Fibroblast of lung (primary cell): ENCODE data around the gene CETN2. TPM values are rescaled to one million over a fixed set of nuclear protein-coding genes. Genes with fewer than 3 reads are reported as not detected.
A peak's percentile ranks its signal among the peaks of the same experiment; 100 is the strongest.

ENCODE experiments used
- DNase-seq, 2 donors: peaks; one replicate each; pipeline versions ENCODE4 v3.0.0 to v3.0.0-alpha.2; 2010; ENCODE audit warnings: low read depth in 2 of 2
- H2AFZ ChIP-seq: 2 replicates; pipeline ENCODE4 v1.5.1; 2012; ENCODE audit warnings: low read length, control low read depth, inconsistent platforms
- H3K27ac ChIP-seq: 2 replicates; pipeline ENCODE4 v1.5.1; 2011; ENCODE audit warnings: low read length, control low read depth; ENCODE audit not compliant: insufficient read depth
- H3K27me3 ChIP-seq: 2 replicates; pipeline ENCODE4 v1.5.1; 2011; ENCODE audit warnings: mild to moderate bottlenecking, low read length; ENCODE audit not compliant: control insufficient read depth, insufficient read depth
- H3K36me3 ChIP-seq: 2 replicates; pipeline ENCODE4 v1.5.1; 2011; ENCODE audit warnings: low read length; ENCODE audit not compliant: control insufficient read depth, insufficient read depth
- H3K4me1 ChIP-seq: 2 replicates; pipeline ENCODE4 v1.5.1; 2011; ENCODE audit warnings: low read length; ENCODE audit not compliant: control insufficient read depth, insufficient read depth; ENCODE audit errors: extremely low read depth
- H3K4me2 ChIP-seq: 2 replicates; pipeline ENCODE4 v1.5.1; 2011; ENCODE audit warnings: low read length, control low read depth; ENCODE audit not compliant: insufficient read depth; ENCODE audit errors: extremely low read depth
- H3K4me3 ChIP-seq, 4 experiments: fragments of 200-600 bp in 1 of 4; sonication (generic) in 1 of 4; replicated peaks in 1 of 4; 2 replicates each; pipeline ENCODE4 v1.5.1; 2011 to 2016; ENCODE audit warnings: low read length in 4 of 4, low read depth in 3 of 4, mild to moderate bottlenecking in 3 of 4, control low read depth in 2 of 4, inconsistent platforms in 1 of 4, mixed read lengths in 1 of 4; ENCODE audit not compliant: insufficient read depth in 1 of 4; ENCODE audit errors: control extremely low read depth in 1 of 4
- H3K79me2 ChIP-seq: 2 replicates; pipeline ENCODE4 v1.5.1; 2012; ENCODE audit warnings: mild to moderate bottlenecking, low read length, inconsistent platforms; ENCODE audit not compliant: control insufficient read depth, insufficient read depth
- H3K9ac ChIP-seq: 2 replicates; pipeline ENCODE4 v1.5.1; 2011; ENCODE audit warnings: mild to moderate bottlenecking, low read length, control low read depth; ENCODE audit not compliant: insufficient read depth
- H3K9me3 ChIP-seq: 2 replicates; pipeline ENCODE4 v1.5.1; 2012; ENCODE audit warnings: low read depth, low read length; ENCODE audit not compliant: control insufficient read depth, insufficient read depth
- H4K20me1 ChIP-seq: 2 replicates; pipeline ENCODE4 v1.5.1; 2011; ENCODE audit warnings: low read length; ENCODE audit not compliant: control insufficient read depth, insufficient read depth; ENCODE audit errors: extremely low read depth
- EZH2 ChIP-seq: IDR thresholded peaks from 2 replicates; pipeline ENCODE4 v1.5.1; 2012; ENCODE audit warnings: low read length, control low read depth, mild to moderate bottlenecking; ENCODE audit errors: missing control alignments
- polyA plus RNA-seq, 2 donors: library from polyadenylated mRNA; depleted of rRNA in 1 of 2; stranded (reverse) in 1 of 2; unstranded in 1 of 2; fragments of >200 nt; gene quantifications; 2 replicates each; pipeline ENCODE4 v1.2.1, GENCODE V29; 2011 to 2012; ENCODE audit warnings: missing spikeins in 1 of 2
- total RNA-seq: library from RNA; depleted of rRNA; stranded (reverse); fragments of >200 nt; gene quantifications from 2 replicates; pipeline ENCODE4 v1.2.1, GENCODE V29; 2014
- TF ChIP-seq, protein P1 (sequence below), 2 donors: IDR thresholded peaks in 1 of 2; conservative IDR thresholded peaks in 1 of 2; 1 replicate in 1 of 2; 2 replicates in 1 of 2; pipeline ENCODE4 v1.5.1; 2011 to 2012; ENCODE audit warnings: low read length in 2 of 2, control low read depth in 1 of 2, inconsistent platforms in 1 of 2, low read depth in 1 of 2, mild to moderate bottlenecking in 1 of 2

Gene CETN2
- total and polyA plus RNA-seq, 2 donors (not counting 1 experiment from before 2014, with no cell fraction given) = 40.8 to 79.7 TPM

DNA sequence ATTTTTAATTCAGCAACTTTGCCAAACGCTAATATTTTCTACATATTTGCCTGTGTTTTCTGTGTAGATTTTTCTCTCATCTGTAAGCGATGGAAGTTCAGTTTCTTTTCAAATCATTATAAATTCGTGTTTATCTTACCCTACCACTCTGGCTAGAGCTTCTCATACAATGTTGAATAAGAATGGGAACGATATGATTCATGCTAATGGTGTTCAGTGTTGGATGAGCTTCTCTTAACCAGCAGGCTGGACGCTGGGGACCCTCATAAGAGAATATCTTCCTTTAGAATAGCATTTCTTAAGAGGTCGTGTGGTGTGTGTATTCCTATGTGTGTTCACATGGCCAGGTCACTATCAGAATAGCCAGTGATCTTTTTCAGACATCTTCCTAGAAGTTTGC lies 31.3 kb upstream of the CETN2 start:
- Histone ChIP-seq H3K4me2 (no peak overlapping the region), H3K4me3 (no peak overlapping the region), H3K27me3 (no peaks in the 10 kb centered on the region), H3K27ac (no peak overlapping the region), H3K9ac (no peak overlapping the region), H3K79me2 (no peaks in the 10 kb centered on the region), H3K36me3 (peaks cover 2% of the 10 kb centered on the region), H3K9me3 (no peaks in the 10 kb centered on the region), H4K20me1 (no peaks in the 10 kb centered on the region), H3K4me1 (no peaks in the 10 kb centered on the region), H2AFZ (no peak overlapping the region)
- peak in 1 of 2 donors; percentile 56 for DNase-seq
- no peak for TF ChIP-seq EZH2
- TF ChIP-seq, protein P1, sequence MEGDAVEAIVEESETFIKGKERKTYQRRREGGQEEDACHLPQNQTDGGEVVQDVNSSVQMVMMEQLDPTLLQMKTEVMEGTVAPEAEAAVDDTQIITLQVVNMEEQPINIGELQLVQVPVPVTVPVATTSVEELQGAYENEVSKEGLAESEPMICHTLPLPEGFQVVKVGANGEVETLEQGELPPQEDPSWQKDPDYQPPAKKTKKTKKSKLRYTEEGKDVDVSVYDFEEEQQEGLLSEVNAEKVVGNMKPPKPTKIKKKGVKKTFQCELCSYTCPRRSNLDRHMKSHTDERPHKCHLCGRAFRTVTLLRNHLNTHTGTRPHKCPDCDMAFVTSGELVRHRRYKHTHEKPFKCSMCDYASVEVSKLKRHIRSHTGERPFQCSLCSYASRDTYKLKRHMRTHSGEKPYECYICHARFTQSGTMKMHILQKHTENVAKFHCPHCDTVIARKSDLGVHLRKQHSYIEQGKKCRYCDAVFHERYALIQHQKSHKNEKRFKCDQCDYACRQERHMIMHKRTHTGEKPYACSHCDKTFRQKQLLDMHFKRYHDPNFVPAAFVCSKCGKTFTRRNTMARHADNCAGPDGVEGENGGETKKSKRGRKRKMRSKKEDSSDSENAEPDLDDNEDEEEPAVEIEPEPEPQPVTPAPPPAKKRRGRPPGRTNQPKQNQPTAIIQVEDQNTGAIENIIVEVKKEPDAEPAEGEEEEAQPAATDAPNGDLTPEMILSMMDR (conservative IDR thresholded peaks at IDR 0.05 in 1 of 2, IDR thresholded peaks at IDR 0.05 in 1 of 2; ENCODE audit: low read depth in 1 of 2, low read length in 2 of 2) = no peak

DNA sequence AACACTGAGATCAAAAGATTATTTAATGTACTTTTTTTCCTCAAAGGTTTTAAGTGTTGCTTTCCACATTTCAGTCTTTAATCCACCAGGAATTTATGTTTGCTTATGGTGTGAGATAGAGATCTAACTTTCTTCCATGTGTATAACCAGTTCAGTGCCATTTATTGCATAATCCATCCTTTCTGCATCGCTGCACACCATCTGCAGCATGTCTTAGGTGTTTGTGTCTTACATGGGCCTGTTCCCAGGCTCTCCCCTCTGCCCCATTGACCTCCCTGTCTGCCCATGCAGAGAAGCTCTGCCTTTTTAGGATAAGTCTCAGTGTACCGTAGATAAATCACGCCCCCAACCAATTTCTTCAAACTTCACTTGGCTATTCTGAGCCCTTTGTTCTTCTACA lies 30.6 kb upstream of the CETN2 start:
- Histone ChIP-seq H3K79me2 (no peaks in the 10 kb centered on the region), H3K9ac (no peak overlapping the region), H3K4me3 (no peak overlapping the region), H3K27ac (no peak overlapping the region), H2AFZ (no peak overlapping the region), H3K9me3 (no peaks in the 10 kb centered on the region), H4K20me1 (no peaks in the 10 kb centered on the region), H3K4me1 (no peaks in the 10 kb centered on the region), H3K4me2 (no peak overlapping the region), H3K27me3 (no peaks in the 10 kb centered on the region), H3K36me3 (peaks cover 2% of the 10 kb centered on the region)
- TF ChIP-seq, protein P1 (conservative IDR thresholded peaks at IDR 0.05 in 1 of 2, IDR thresholded peaks at IDR 0.05 in 1 of 2; ENCODE audit: low read depth in 1 of 2, low read length in 2 of 2) = no peak
- TF ChIP-seq EZH2 = no peak
- DNase-seq = peak; percentile 63 to 67

DNA sequence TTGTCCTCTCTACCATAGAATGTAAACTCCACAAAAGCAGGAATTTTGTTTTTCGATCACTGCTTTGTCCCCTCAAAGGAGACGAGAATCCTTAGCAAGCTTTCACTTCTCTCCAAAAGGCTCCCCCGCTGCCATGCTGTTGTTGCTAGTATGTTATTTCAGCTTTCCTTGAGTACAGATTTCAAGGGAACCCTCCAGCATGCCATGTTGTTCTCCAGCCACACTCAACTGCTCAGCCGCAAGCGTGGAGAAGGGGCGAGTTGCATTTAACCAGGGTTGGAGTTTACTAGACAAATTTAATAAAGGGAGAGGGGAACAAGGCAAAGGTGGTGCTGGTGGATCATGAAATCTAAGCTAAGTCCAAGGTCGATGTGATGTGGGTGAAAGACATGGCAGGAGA lies 23.4 kb upstream of the CETN2 start:
- Histone ChIP-seq H3K9me3 (no peaks in the 10 kb centered on the region), H3K4me1 (no peaks in the 10 kb centered on the region), H3K4me3 (no peak overlapping the region), H3K4me2 (no peak overlapping the region), H3K27me3 (no peaks in the 10 kb centered on the region), H3K27ac (no peak overlapping the region), H4K20me1 (no peaks in the 10 kb centered on the region), H3K9ac (no peak overlapping the region), H2AFZ (no peak overlapping the region), H3K79me2 (no peaks in the 10 kb centered on the region), H3K36me3 (no peaks in the 10 kb centered on the region)
- TF ChIP-seq EZH2 = no peak
- TF ChIP-seq, protein P1 (conservative IDR thresholded peaks at IDR 0.05 in 1 of 2, IDR thresholded peaks at IDR 0.05 in 1 of 2; ENCODE audit: low read depth in 1 of 2, low read length in 2 of 2) = no peak
- DNase-seq = no peak
